GM12878 (cell line): ENCODE results near the gene LAP3. TPM values are rescaled to one million over a fixed set of nuclear protein-coding genes. Genes with fewer than 3 reads are reported as not detected.

Experiments used
- ATAC-seq: fragments of 200-7000 bp; cut with Tn5 transposase; 3 replicates; pipeline ENCODE4 v1.9.1; 2020; ENCODE audit warnings: mild to moderate bottlenecking, moderate library complexity
- BruUV-seq: library from RNA; stranded (reverse); fragments of 400-500 nt; replicated peaks from 2 replicates; lab custom pipeline; 2021; lab: Mats Ljungman, UMichigan
- CTCF ChIA-PET: fragments of 300-600 bp; sonication (Branson Sonifier 250); formaldehyde crosslinking; extraction: SDS; loops from one replicate; lab custom pipeline; 2021; ENCODE audit warnings: inconsistent platforms; lab: Yijun Ruan, JAX
- POLR2A ChIA-PET: fragments of 350-600 bp; formaldehyde crosslinking; extraction: SDS; loops from one replicate; lab custom pipeline; 2021; ENCODE audit warnings: inconsistent platforms; lab: Charles Lee
- RAD21 ChIA-PET: fragments of 300-600 bp; sonication (Branson Sonifier 250); formaldehyde crosslinking; loops from one replicate; lab custom pipeline; 2023; ENCODE audit warnings: antibody characterized with exemption; ENCODE audit not compliant: unreplicated experiment; lab: Charles Lee
- SMC1A ChIA-PET: fragments of 300-600 bp; sonication (Branson Sonifier 250); formaldehyde crosslinking; loops from one replicate; lab custom pipeline; 2023; ENCODE audit not compliant: unreplicated experiment, uncharacterized antibody; lab: Charles Lee
- DNase-seq: peaks from one replicate; pipeline ENCODE4 v3.0.0-alpha.2; 2011; ENCODE audit warnings: low read depth, low spot score
- FAIRE-seq: peaks from 3 replicates; lab custom pipeline; 2011; peaks lifted over from hg19 to GRCh38; lab: Jason Lieb, UNC
- H2AFZ ChIP-seq: 2 replicates; pipeline ENCODE4 v1.6.0; 2011; ENCODE audit warnings: low read depth, low read length, control low read depth; ENCODE audit not compliant: control insufficient read depth
- H3K27ac ChIP-seq: 2 replicates; pipeline ENCODE4 v1.5.1; 2011; ENCODE audit warnings: control low read depth; ENCODE audit not compliant: control insufficient read depth, insufficient read depth
- H3K27me3 ChIP-seq, 2 experiments: replicated peaks in 1 of 2; 2 replicates each; pipeline versions ENCODE4 v1.6.0 to v1.6.1; 2011; ENCODE audit warnings: low read length in 1 of 2; ENCODE audit not compliant: control insufficient read depth in 2 of 2, insufficient read depth in 2 of 2
- H3K36me3 ChIP-seq, 2 experiments: 2 replicates each; pipeline ENCODE4 v1.5.1; 2011; ENCODE audit warnings: low read length in 1 of 2; ENCODE audit not compliant: control insufficient read depth in 2 of 2, insufficient read depth in 2 of 2
- H3K4me1 ChIP-seq: 2 replicates; pipeline ENCODE4 v1.6.1; 2011; ENCODE audit warnings: mild to moderate bottlenecking, low read length, moderate library complexity, mixed read lengths; ENCODE audit not compliant: control insufficient read depth, insufficient read depth
- H3K4me2 ChIP-seq: 2 replicates; pipeline ENCODE4 v1.6.0; 2011; ENCODE audit warnings: control low read depth; ENCODE audit not compliant: control insufficient read depth, insufficient read depth
- H3K4me3 ChIP-seq: fragments of 200-600 bp; sonication (generic); 2 replicates; pipeline ENCODE4 v1.5.1; 2016
- H3K79me2 ChIP-seq: 2 replicates; pipeline ENCODE4 v1.6.0; 2011; ENCODE audit warnings: low read length; ENCODE audit not compliant: control insufficient read depth, insufficient read depth
- H3K9ac ChIP-seq: 2 replicates; pipeline ENCODE4 v1.8.0; 2011; ENCODE audit warnings: low read length, control low read depth, mixed read lengths; ENCODE audit not compliant: control insufficient read depth, insufficient read depth
- H3K9me3 ChIP-seq: replicated peaks from 3 replicates; pipeline ENCODE4 v1.5.1; 2011; ENCODE audit warnings: mild to moderate bottlenecking, low read length; ENCODE audit not compliant: control insufficient read depth, insufficient read depth
- H4K20me1 ChIP-seq: 2 replicates; pipeline ENCODE4 v1.6.0; 2011; ENCODE audit not compliant: control insufficient read depth, insufficient read depth
- CHD1 ChIP-seq: IDR thresholded peaks from 2 replicates; pipeline ENCODE4 v1.6.1; 2012; ENCODE audit warnings: low read depth, low read length, improper control_type of control experiment
- HCFC1 ChIP-seq: fragments of 150-350 bp; IDR thresholded peaks from 2 replicates; pipeline ENCODE4 v1.6.1; 2014; ENCODE audit warnings: low read length
- HDAC6 ChIP-seq: fragments of 200-600 bp; sonication (generic); IDR thresholded peaks from one replicate; pipeline ENCODE4 v1.8.0; 2017; ENCODE audit warnings: antibody characterized with exemption; ENCODE audit not compliant: unreplicated experiment
- LARP7 ChIP-seq: fragments of 450-650 bp; IDR thresholded peaks from 2 replicates; pipeline ENCODE4 v1.6.1; 2017; ENCODE audit warnings: mild to moderate bottlenecking
- MEF2B ChIP-seq: fragments of 450-650 bp; IDR thresholded peaks from 2 replicates; pipeline ENCODE4 v1.6.1; 2018; ENCODE audit warnings: mild to moderate bottlenecking, moderate library complexity; ENCODE audit not compliant: partially characterized antibody, poor library complexity, severe bottlenecking
- MLLT1 ChIP-seq: fragments of 450-650 bp; IDR thresholded peaks from 2 replicates; pipeline ENCODE4 v1.6.1; 2016; ENCODE audit warnings: mild to moderate bottlenecking
- MYB ChIP-seq: fragments of 150-350 bp; IDR thresholded peaks from 2 replicates; pipeline ENCODE4 v1.6.1; 2014; ENCODE audit warnings: mild to moderate bottlenecking, low read depth, low read length, borderline replicate concordance
- NR2F1 ChIP-seq: fragments of 450-650 bp; conservative IDR thresholded peaks from 2 replicates; pipeline ENCODE4 v1.6.1; 2017; ENCODE audit warnings: mild to moderate bottlenecking
- RBBP5 ChIP-seq: fragments of 200-600 bp; sonication (generic); conservative IDR thresholded peaks from 2 replicates; pipeline ENCODE4 v1.6.1; 2016
- RELA ChIP-seq: fragments of 450-650 bp; IDR thresholded peaks from 2 replicates; pipeline ENCODE4 v1.8.0; 2014; ENCODE audit warnings: borderline replicate concordance; ENCODE audit not compliant: partially characterized antibody
- SIN3A ChIP-seq: IDR thresholded peaks from 2 replicates; pipeline ENCODE4 v1.6.1; 2012; ENCODE audit warnings: low read depth, low read length, improper control_type of control experiment
- TCF12 ChIP-seq: IDR thresholded peaks from 2 replicates; pipeline ENCODE4 v1.6.1; 2011; ENCODE audit warnings: low read depth, mild to moderate bottlenecking, low read length
- TCF3 ChIP-seq: IDR thresholded peaks from 2 replicates; pipeline ENCODE4 v1.6.1; 2012; ENCODE audit warnings: low read depth, mild to moderate bottlenecking, low read length, borderline replicate concordance; ENCODE audit not compliant: insufficient read depth
- USF1 ChIP-seq: IDR thresholded peaks from 2 replicates; pipeline ENCODE4 v1.6.1; 2011; ENCODE audit warnings: borderline replicate concordance, low read depth, mild to moderate bottlenecking, moderate library complexity, mixed read lengths, low read length; ENCODE audit not compliant: insufficient read depth; ENCODE audit errors: extremely low read length
- YY1 ChIP-seq: IDR thresholded peaks from 2 replicates; pipeline ENCODE4 v1.6.1; 2011; ENCODE audit warnings: low read depth, mild to moderate bottlenecking, low read length
- ZBTB40 ChIP-seq: fragments of 450-650 bp; IDR thresholded peaks from 2 replicates; pipeline ENCODE4 v1.6.1; 2016; ENCODE audit warnings: mild to moderate bottlenecking, moderate library complexity, borderline replicate concordance
- ZNF24 ChIP-seq: fragments of 450-650 bp; IDR thresholded peaks from 2 replicates; pipeline ENCODE4 v1.6.1; 2017; ENCODE audit warnings: antibody characterized with exemption, mild to moderate bottlenecking
- WGBS: methylation state at CpG from one replicate; pipeline ENCODE4 v1.1.6; 2016; ENCODE audit warnings: low lambda C conversion rate; ENCODE audit not compliant: insufficient replicate concordance, insufficient coverage; ENCODE audit errors: missing lambda C conversion rate; 5-methylcytosine and 5-hydroxymethylcytosine counted together
- in situ Hi-C: fragments of 300-500 bp; cut with MboI; formaldehyde crosslinking; loops from 9 replicates; pipeline ENCODE4 v1.14.3; 2018; ENCODE audit warnings: mixed read lengths
- intact Hi-C: fragments of 100-400 bp; cut with micrococcal nuclease; formaldehyde crosslinking; loops from one replicate; pipeline ENCODE4 v1.14.2; 2022; ENCODE audit not compliant: unreplicated experiment
- polyA plus RNA-seq, 11 experiments: library from polyadenylated mRNA; depleted of rRNA in 4 of 11; unstranded in 6 of 11; stranded (reverse) in 5 of 11; fragments of >200 nt; fragmentation: Nextera tagmentation in 4 of 11; fragmentation: Illumina TruSeq in 1 of 11; extraction: Ambion mirVana in 4 of 11; extraction: Trizol in 1 of 11; gene quantifications; 1 replicate in 1 of 11; 2 replicates in 10 of 11; pipeline versions ENCODE4 v1.2.1 to v1.2.3, GENCODE V29; 2011 to 2016; ENCODE audit warnings: inconsistent platforms in 2 of 11, missing spikeins in 2 of 11, low read depth in 1 of 11
- total RNA-seq, 4 experiments: library from RNA; depleted of rRNA in 3 of 4; stranded (reverse); fragments of >200 nt in 3 of 4; fragmentation: Illumina TruSeq in 1 of 4; extraction: Trizol in 1 of 4; gene quantifications; 2 replicates each; pipeline versions ENCODE4 v1.2.1 to v1.2.3, GENCODE V29; 2013 to 2021

Gene LAP3
- total and polyA plus RNA-seq, 10 of the 15 experiments (the other 5 are each of a cell fraction or from before 2014, with no cell fraction given): 134 to 249 (median 204) TPM

- intact Hi-C loops: no loop called here
Observed at GRCh38 chr4:17554568-17554967, 22.4 kb upstream of the LAP3 start.

More at GRCh38 chr4:17554568-17554967, 22.4 kb upstream of the LAP3 start:
- ChIA-PET SMC1A (interaction anchor here (1.1 to 2.6 kb wide), 3 partner anchors 17 to 81 kb away, joined by 3 to 10 read pairs (median 5); no protein-coding TSS in a partner anchor), CTCF (interaction anchor here (0.7 to 1.7 kb wide), 5 partner anchors 8 to 256 kb away, joined by 4 to 5 read pairs (median 4); partner anchors contain the start of genes DCAF16 and NCAPG), POLR2A (interaction anchor here (0.7 to 0.9 kb wide), 2 partner anchors 10 to 17 kb away, joined by 3 read pairs; no protein-coding TSS in a partner anchor), RAD21 (interaction anchor here (1.2 kb wide), 1 partner anchor 16 kb away, joined by 3 read pairs; no protein-coding TSS in a partner anchor)
- in situ Hi-C loops: loop anchor here (10.0 kb wide), 1 partner anchor 810 kb away; no protein-coding TSS in a partner anchor
- 62% methylated on average over 4 of the region's 4 CpGs for WGBS
- Histone ChIP-seq H3K36me3 (no peaks in the 10 kb centered on the region), H3K27me3 (no peaks in the 10 kb centered on the region), H3K9ac (no peak overlapping the region), H4K20me1 (no peaks in the 10 kb centered on the region), H3K4me1 (no peaks in the 10 kb centered on the region), H3K79me2 (no peaks in the 10 kb centered on the region), H2AFZ (no peak overlapping the region; the same call in 1 of the 2 replicates), H3K9me3 (no peaks in the 10 kb centered on the region), H3K4me3 (no peak overlapping the region), H3K27ac (no peak overlapping the region), H3K4me2 (no peak overlapping the region)
- ATAC-seq (no peak), DNase-seq (no peak), FAIRE-seq (no peak)
- TF ChIP-seq TCF12: no peak
- TF ChIP-seq USF1: no peak
- no peak for TF ChIP-seq NR2F1
- no peak for TF ChIP-seq CHD1
- no peak for TF ChIP-seq YY1
- TF ChIP-seq ZBTB40: no peak
- no peak for TF ChIP-seq MLLT1
- TF ChIP-seq RBBP5: no peak
- no peak for TF ChIP-seq HDAC6
- TF ChIP-seq SIN3A: no peak
- TF ChIP-seq TCF3: no peak
- no peak for TF ChIP-seq HCFC1
- TF ChIP-seq LARP7: no peak
- TF ChIP-seq MEF2B: no peak
- TF ChIP-seq MYB: no peak
- no peak for TF ChIP-seq ZNF24
- TF ChIP-seq RELA: no peak
- BruUV-seq: no TSS peak
